IMR-90 (cell line): ENCODE results near the gene FGGY. TPM values are rescaled to one million over a fixed set of nuclear protein-coding genes. Genes with fewer than 3 reads are reported as not detected.
A peak's percentile ranks its signal among the peaks of the same experiment; 100 is the strongest.

Source experiments
- ATAC-seq: fragments of 200-7000 bp; cut with Tn5 transposase; 2 replicates; pipeline ENCODE4 v1.9.1; 2020; ENCODE audit warnings: low read depth, mild to moderate bottlenecking, moderate library complexity
- BruUV-seq: library from RNA; stranded (reverse); fragments of 400-500 nt; replicated peaks from 2 replicates; lab custom pipeline; 2021; lab: Mats Ljungman, UMichigan
- CTCF ChIA-PET: fragments of 300-600 bp; formaldehyde crosslinking; extraction: SDS; loops from one replicate; lab custom pipeline; 2021; ENCODE audit warnings: antibody characterized with exemption; lab: Yijun Ruan, JAX
- POLR2A ChIA-PET: fragments of 300-600 bp; sonication (Branson Sonifier 250); formaldehyde crosslinking; loops from one replicate; lab custom pipeline; 2022; ENCODE audit warnings: antibody characterized with exemption; ENCODE audit not compliant: unreplicated experiment; lab: Charles Lee
- DNase-seq: peaks from one replicate; pipeline ENCODE4 v3.0.0; 2013
- H2AFZ ChIP-seq: replicated peaks from 2 replicates; pipeline ENCODE3; 2013; ENCODE audit warnings: low read length, mild to moderate bottlenecking; ENCODE audit not compliant: poor library complexity
- H2AK5ac ChIP-seq: 2 replicates; pipeline ENCODE4 v1.6.1; 2013; ENCODE audit warnings: low read depth, low read length, inconsistent platforms
- H2AK9ac ChIP-seq: replicated peaks from 2 replicates; pipeline ENCODE3; 2013; ENCODE audit warnings: mild to moderate bottlenecking, low read depth, low read length, moderate library complexity; ENCODE audit not compliant: poor library complexity
- H2BK120ac ChIP-seq: 2 replicates; pipeline ENCODE4 v1.6.1; 2013; ENCODE audit warnings: low read depth, low read length, inconsistent platforms
- H2BK15ac ChIP-seq: 3 replicates; pipeline ENCODE4 v1.6.1; 2013; ENCODE audit warnings: low read depth, low read length, inconsistent platforms
- H2BK20ac ChIP-seq: 2 replicates; pipeline ENCODE4 v1.6.1; 2013; ENCODE audit warnings: low read depth, mild to moderate bottlenecking, inconsistent platforms, low read length, moderate library complexity
- H2BK5ac ChIP-seq: 2 replicates; pipeline ENCODE4 v1.6.1; 2013; ENCODE audit warnings: mild to moderate bottlenecking, low read depth, low read length, inconsistent platforms; ENCODE audit not compliant: poor library complexity, severe bottlenecking
- H3K14ac ChIP-seq: replicated peaks from 2 replicates; pipeline ENCODE4 v1.6.1; 2013; ENCODE audit warnings: low read depth, low read length, inconsistent platforms
- H3K18ac ChIP-seq: 2 replicates; pipeline ENCODE4 v1.6.1; 2013; ENCODE audit warnings: low read depth, low read length, control low read depth
- H3K23ac ChIP-seq: 2 replicates; pipeline ENCODE4 v1.6.1; 2013; ENCODE audit warnings: low read depth, low read length, inconsistent platforms
- H3K27ac ChIP-seq: 2 replicates; pipeline ENCODE4 v1.5.1; 2013; ENCODE audit warnings: mild to moderate bottlenecking, control low read depth, low read length; ENCODE audit not compliant: insufficient read depth
- H3K27me3 ChIP-seq: 2 replicates; pipeline ENCODE4 v1.6.1; 2013; ENCODE audit warnings: low read length; ENCODE audit not compliant: control insufficient read depth, insufficient read depth
- H3K36me3 ChIP-seq: 2 replicates; pipeline ENCODE4 v1.6.1; 2013; ENCODE audit warnings: low read length, mixed read lengths; ENCODE audit not compliant: control insufficient read depth, insufficient read depth
- H3K4ac ChIP-seq: 2 replicates; pipeline ENCODE4 v1.6.1; 2013; ENCODE audit warnings: low read depth, low read length, inconsistent platforms
- H3K4me1 ChIP-seq: 2 replicates; pipeline ENCODE4 v1.6.1; 2013; ENCODE audit warnings: low read length, mixed read lengths; ENCODE audit not compliant: control insufficient read depth, insufficient read depth
- H3K4me2 ChIP-seq: 2 replicates; pipeline ENCODE4 v1.6.1; 2013; ENCODE audit warnings: low read depth, mild to moderate bottlenecking, control low read depth, low read length, moderate library complexity
- H3K4me3 ChIP-seq: 2 replicates; pipeline ENCODE4 v1.5.1; 2013; ENCODE audit warnings: low read depth, mild to moderate bottlenecking, control low read depth, low read length, moderate library complexity; ENCODE audit not compliant: insufficient read depth
- H3K56ac ChIP-seq: 2 replicates; pipeline ENCODE4 v1.6.1; 2013; ENCODE audit warnings: low read length, inconsistent platforms; ENCODE audit not compliant: insufficient read depth; ENCODE audit errors: extremely low read depth
- H3K79me1 ChIP-seq, 2 experiments: 2 replicates each; pipeline ENCODE4 v1.6.1; 2013; ENCODE audit warnings: low read length in 2 of 2, inconsistent platforms in 1 of 2, low read depth in 1 of 2
- H3K9ac ChIP-seq: 2 replicates; pipeline ENCODE4 v1.6.1; 2013; ENCODE audit warnings: low read depth, low read length, control low read depth
- H3K9me1 ChIP-seq: 2 replicates; pipeline ENCODE4 v1.6.1; 2013; ENCODE audit warnings: low read length, inconsistent platforms; ENCODE audit not compliant: insufficient read depth
- H3K9me3 ChIP-seq: 2 replicates; pipeline ENCODE4 v1.6.1; 2013; ENCODE audit warnings: low read length; ENCODE audit not compliant: control insufficient read depth, insufficient read depth
- H4K20me1 ChIP-seq: 2 replicates; pipeline ENCODE4 v1.6.1; 2013; ENCODE audit warnings: low read length, inconsistent platforms; ENCODE audit not compliant: insufficient read depth
- H4K5ac ChIP-seq: 2 replicates; pipeline ENCODE4 v1.6.1; 2013; ENCODE audit warnings: mild to moderate bottlenecking, low read depth, low read length, control low read depth
- H4K8ac ChIP-seq, 2 experiments: 2 replicates each; pipeline ENCODE4 v1.6.1; 2013; ENCODE audit warnings: low read depth in 2 of 2, low read length in 2 of 2, control low read depth in 1 of 2, inconsistent platforms in 1 of 2
- H4K91ac ChIP-seq: 2 replicates; pipeline ENCODE4 v1.6.1; 2013; ENCODE audit warnings: low read depth, low read length, inconsistent platforms; ENCODE audit not compliant: insufficient read depth
- MAFK ChIP-seq: IDR thresholded peaks from 2 replicates; pipeline ENCODE4 v1.6.1; 2012; ENCODE audit warnings: low read depth, low read length, improper control_type of control experiment
- NFE2L2 ChIP-seq: fragments of 150-350 bp; IDR thresholded peaks from 2 replicates; pipeline ENCODE4 v1.6.1; 2016; ENCODE audit warnings: low read depth, mild to moderate bottlenecking, low read length
- RCOR1 ChIP-seq: IDR thresholded peaks from 2 replicates; pipeline ENCODE4 v1.6.1; 2012; ENCODE audit warnings: mild to moderate bottlenecking, low read length, improper control_type of control experiment; ENCODE audit not compliant: insufficient replicate concordance
- WGBS, 2 experiments: methylation state at CpG; one replicate each; pipeline versions ENCODE4 v1.1.5 to v1.1.7; 2013; ENCODE audit warnings: missing lambda C conversion rate in 2 of 2; ENCODE audit not compliant: insufficient read length in 1 of 2; ENCODE audit errors: extremely low coverage in 2 of 2; 5-methylcytosine and 5-hydroxymethylcytosine counted together
- dilution Hi-C: fragments of 300-500 bp; cut with HindIII; formaldehyde crosslinking; loops from one replicate; pipeline ENCODE4 v1.14.3; 2018; ENCODE audit warnings: low sequenced_read_pairs; ENCODE audit not compliant: unreplicated experiment
- in situ Hi-C: fragments of 300-500 bp; cut with MboI; formaldehyde crosslinking; loops from 3 replicates; pipeline ENCODE4 v1.14.3; 2019; ENCODE audit warnings: low sequenced_read_pairs, inconsistent platforms, mixed read lengths
- intact Hi-C: fragments of 100-400 bp; cut with micrococcal nuclease; formaldehyde crosslinking; loops from 2 replicates; pipeline ENCODE4 v1.10.0; 2022
- polyA plus RNA-seq, 3 experiments: library from polyadenylated mRNA; depleted of rRNA; stranded (reverse); fragments of >200 nt; gene quantifications; 2 replicates each; pipeline ENCODE4 v1.2.3, GENCODE V29; 2012; ENCODE audit warnings: low replicate concordance in 1 of 3
- total RNA-seq: library from RNA; depleted of rRNA; stranded (reverse); fragments of >200 nt; gene quantifications from 2 replicates; pipeline ENCODE4 v1.2.3, GENCODE V29; 2012

Gene FGGY
- total and polyA plus RNA-seq, 2 of the 4 experiments (the other 2 are of a cell fraction): 5.6 to 14.0 TPM

- Histone ChIP-seq H2BK20ac (no peak overlapping the region), H3K36me3 (no peaks in the 10 kb centered on the region), H3K4me3 (no peak overlapping the region), H3K4ac (0 out of 2 replicates have a peak overlapping the region, but pooled peaks have one; percentile 4), H3K9me3 (no peaks in the 10 kb centered on the region), H4K91ac (no peak overlapping the region), H3K27me3 (no peaks in the 10 kb centered on the region), H2AFZ (no peak overlapping the region), H3K79me1 (no peaks in the 10 kb centered on the region), H3K14ac (no peak overlapping the region), H2BK15ac (no peak overlapping the region), H3K9me1 (0 out of 2 replicates have a peak, but pooled peaks cover 3% of the 10 kb centered on the region), H3K4me1 (peaks cover 7% of the 10 kb centered on the region), H2AK5ac (no peak overlapping the region), H3K9ac (no peak overlapping the region), H3K56ac (no peak overlapping the region), H3K18ac (no peak overlapping the region; the same call in 1 of the 2 replicates), H4K20me1 (no peaks in the 10 kb centered on the region), H3K4me2 (no peak overlapping the region), H4K8ac (no peak overlapping the region), H3K27ac (no peak overlapping the region), H2BK120ac (no peak overlapping the region), H2AK9ac (no peak overlapping the region), H4K5ac (no peak overlapping the region), H2BK5ac (no peak overlapping the region), H3K23ac (no peak overlapping the region)
- ChIA-PET POLR2A (no interaction called here), CTCF (no interaction called here)
- intact Hi-C loops (loop anchor here (5.0 kb wide), 1 partner anchor 382 kb away; no protein-coding TSS in a partner anchor), in situ Hi-C loops (no loop called here), dilution Hi-C loops (no loop called here)
- no CpG with 5 or more reads among the region's 2 CpGs for WGBS, 2 experiments
- no TSS peak for BruUV-seq
- ATAC-seq: no peak
- TF ChIP-seq RCOR1 (no peak), MAFK (no peak), NFE2L2 (no peak)
- DNase-seq: no peak
Observed at GRCh38 chr1:59314776-59315528, 18.1 kb downstream of the FGGY start.
